Suprapubic skin (tissue), 4 donors: ENCODE measurements around the gene ATN1.

Experiments used
- CTCF ChIP-seq, 2 donors: fragments of 200-600 bp in 1 of 2; fragments of 450-650 bp in 1 of 2; sonication (generic) in 1 of 2; IDR thresholded peaks; one replicate each; pipeline ENCODE4 v1.5.1; 2016 to 2019; ENCODE audit warnings: antibody characterized with exemption in 2 of 2, mild to moderate bottlenecking in 1 of 2, moderate library complexity in 1 of 2
- POLR2A ChIP-seq, 2 donors: fragments of 450-650 bp; IDR thresholded peaks; one replicate each; pipeline ENCODE4 v1.6.1; 2017; ENCODE audit warnings: antibody characterized with exemption in 2 of 2, mild to moderate bottlenecking in 2 of 2, moderate library complexity in 2 of 2
- POLR2AphosphoS5 ChIP-seq, 3 donors: sonication (generic); formaldehyde crosslinking; IDR thresholded peaks; one replicate each; pipeline ENCODE4 v1.6.1; 2017; ENCODE audit warnings: antibody characterized with exemption in 3 of 3

DNA sequence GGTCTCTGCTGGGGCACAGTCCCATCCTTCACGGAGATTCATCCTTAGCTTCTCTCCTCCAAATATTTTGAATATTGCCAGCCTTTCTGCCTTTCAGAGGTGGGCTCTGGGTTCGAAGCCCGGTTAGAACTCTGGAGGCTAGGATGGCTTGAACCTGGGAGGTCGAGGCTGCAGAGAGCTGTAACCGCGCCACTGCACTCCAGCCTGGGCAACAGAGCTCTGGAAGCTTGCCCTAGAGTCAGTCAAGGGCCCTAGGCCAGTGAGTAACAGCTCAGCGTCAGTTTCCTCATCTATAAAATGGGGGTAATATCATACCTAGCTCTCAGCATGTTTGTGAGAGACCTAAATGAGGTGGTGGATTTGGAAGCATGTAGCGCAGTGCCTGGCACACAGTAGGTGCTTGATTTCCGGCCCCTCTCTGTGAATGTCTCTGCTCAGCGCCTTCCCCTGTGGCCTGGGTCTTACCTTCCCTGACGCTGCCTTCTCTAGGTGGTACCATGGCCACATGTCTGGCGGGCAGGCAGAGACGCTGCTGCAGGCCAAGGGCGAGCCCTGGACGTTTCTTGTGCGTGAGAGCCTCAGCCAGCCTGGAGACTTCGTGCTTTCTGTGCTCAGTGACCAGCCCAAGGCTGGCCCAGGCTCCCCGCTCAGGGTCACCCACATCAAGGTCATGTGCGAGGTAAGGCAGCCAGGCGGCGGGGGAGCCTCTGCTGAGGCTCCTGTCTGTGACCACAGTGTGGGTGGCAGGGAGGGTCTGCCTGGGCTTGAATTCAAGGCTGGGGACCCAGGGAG, 26.8 kb downstream of the ATN1 start:
- TF ChIP-seq CTCF (IDR thresholded peaks at IDR 0.05) (no peak), POLR2A (IDR thresholded peaks at IDR 0.05) (no peak), POLR2AphosphoS5 (IDR thresholded peaks at IDR 0.05) (no peak)
